ENCODE data around the gene FOXK2.

GRCh38 chr17:82602986-82603710, 83.6 kb downstream of the FOXK2 start:
- no peak for TF ChIP-seq RARB (CRISPR knock-in tag; IDR thresholded peaks at IDR 0.05)
- TF ChIP-seq ZFP3 (CRISPR knock-in tag; IDR thresholded peaks at IDR 0.05) = no peak
- TF ChIP-seq ESRRG (CRISPR knock-in tag; IDR thresholded peaks at IDR 0.05) = no peak

Data from SK-N-SH treated with all-trans-retinoic acid at 6 μM for 48 hours (cell line).